ENCODE data around the gene SYTL3. TPM values are rescaled to one million over a fixed set of nuclear protein-coding genes. Genes with fewer than 3 reads are reported as not detected.

SYTL3 gene
- total and polyA plus RNA-seq, 10 of the 15 experiments (the other 5 are each of a cell fraction or from before 2014, with no cell fraction given): 3.3 to 12.1 (median 6.9) TPM

DNA sequence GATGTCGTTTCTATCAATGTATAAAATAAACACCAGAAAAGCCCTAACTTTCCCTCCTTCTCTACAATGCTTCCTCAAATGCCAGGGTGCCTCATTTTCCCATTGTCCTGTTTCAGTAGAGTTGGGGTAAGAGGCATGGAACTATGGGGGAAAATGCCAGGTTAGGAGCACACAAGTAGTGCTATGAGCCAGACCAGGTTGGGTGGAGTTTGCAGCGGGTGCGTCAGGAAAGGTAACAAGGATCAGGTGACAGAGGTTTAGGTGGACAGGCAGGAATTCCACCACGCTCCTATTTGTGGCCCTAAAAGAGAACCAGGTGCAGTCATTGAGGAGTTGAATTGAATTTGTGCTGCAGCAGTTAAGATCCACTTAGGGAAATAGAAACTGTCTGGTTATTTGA is 36.5 kb downstream of the SYTL3 start:
- H3K4me2 ChIP-seq (ENCODE audit: control insufficient read depth, insufficient read depth): peak overlapping the region; percentile 63
- ChIA-PET SMC1A (ENCODE audit: uncharacterized antibody, unreplicated experiment) (no interaction called here), POLR2A (no interaction called here), CTCF (interaction anchor here (1.2 to 2.8 kb wide), 2 partner anchors 27 to 472 kb away, joined by 3 to 14 read pairs; no protein-coding TSS in a partner anchor), RAD21 (ENCODE audit: unreplicated experiment) (no interaction called here)
- no peak for FAIRE-seq
- peaks cover 13% of the 10 kb centered on the region for H3K4me1 ChIP-seq (ENCODE audit: control insufficient read depth, insufficient read depth, low read length)
- no peak for DNase-seq (ENCODE audit: low read depth, low spot score)
- no peak overlapping the region for H2AFZ ChIP-seq (ENCODE audit: control insufficient read depth, low read depth, low read length)
- ATAC-seq: no peak
- H3K27ac ChIP-seq (ENCODE audit: control insufficient read depth, insufficient read depth): no peak overlapping the region
- WGBS (ENCODE audit: insufficient coverage, insufficient replicate concordance, low lambda C conversion rate, missing lambda C conversion rate): 62% methylated on average over 4 of the region's 4 CpGs
- no peak overlapping the region for H3K9ac ChIP-seq (ENCODE audit: control insufficient read depth, insufficient read depth, low read length)
- no peaks in the 10 kb centered on the region for H3K27me3 ChIP-seq (replicated peaks in 1 of 2; ENCODE audit: control insufficient read depth in 2 of 2, insufficient read depth in 2 of 2, low read length in 1 of 2)
- in situ Hi-C loops (cut with MboI) (no loop called here), intact Hi-C loops (cut with micrococcal nuclease; ENCODE audit: unreplicated experiment) (no loop called here)
- H3K36me3 ChIP-seq (ENCODE audit: control insufficient read depth in 2 of 2, insufficient read depth in 2 of 2, low read length in 1 of 2): no peaks in the 10 kb centered on the region
- no peaks in the 10 kb centered on the region for H4K20me1 ChIP-seq (ENCODE audit: control insufficient read depth, insufficient read depth)
- no peak overlapping the region for H3K4me3 ChIP-seq
- no TSS peak for BruUV-seq (replicated peaks)
- H3K79me2 ChIP-seq (ENCODE audit: control insufficient read depth, insufficient read depth, low read length): no peaks in the 10 kb centered on the region
- TF ChIP-seq EP300 (IDR thresholded peaks at IDR 0.05; ENCODE audit: borderline replicate concordance in 1 of 2, control insufficient read depth in 1 of 2, low read depth in 2 of 2, low read length in 2 of 2): no peak
- TF ChIP-seq PAX8 (IDR thresholded peaks at IDR 0.05): no peak
- TF ChIP-seq, protein P1, sequence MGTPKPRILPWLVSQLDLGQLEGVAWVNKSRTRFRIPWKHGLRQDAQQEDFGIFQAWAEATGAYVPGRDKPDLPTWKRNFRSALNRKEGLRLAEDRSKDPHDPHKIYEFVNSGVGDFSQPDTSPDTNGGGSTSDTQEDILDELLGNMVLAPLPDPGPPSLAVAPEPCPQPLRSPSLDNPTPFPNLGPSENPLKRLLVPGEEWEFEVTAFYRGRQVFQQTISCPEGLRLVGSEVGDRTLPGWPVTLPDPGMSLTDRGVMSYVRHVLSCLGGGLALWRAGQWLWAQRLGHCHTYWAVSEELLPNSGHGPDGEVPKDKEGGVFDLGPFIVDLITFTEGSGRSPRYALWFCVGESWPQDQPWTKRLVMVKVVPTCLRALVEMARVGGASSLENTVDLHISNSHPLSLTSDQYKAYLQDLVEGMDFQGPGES (IDR thresholded peaks at IDR 0.05): no peak
- TF ChIP-seq BHLHE40 (IDR thresholded peaks at IDR 0.05; ENCODE audit: borderline replicate concordance in 1 of 2, low read depth in 2 of 2, low read length in 1 of 2): no peak
- TF ChIP-seq, protein P2, sequence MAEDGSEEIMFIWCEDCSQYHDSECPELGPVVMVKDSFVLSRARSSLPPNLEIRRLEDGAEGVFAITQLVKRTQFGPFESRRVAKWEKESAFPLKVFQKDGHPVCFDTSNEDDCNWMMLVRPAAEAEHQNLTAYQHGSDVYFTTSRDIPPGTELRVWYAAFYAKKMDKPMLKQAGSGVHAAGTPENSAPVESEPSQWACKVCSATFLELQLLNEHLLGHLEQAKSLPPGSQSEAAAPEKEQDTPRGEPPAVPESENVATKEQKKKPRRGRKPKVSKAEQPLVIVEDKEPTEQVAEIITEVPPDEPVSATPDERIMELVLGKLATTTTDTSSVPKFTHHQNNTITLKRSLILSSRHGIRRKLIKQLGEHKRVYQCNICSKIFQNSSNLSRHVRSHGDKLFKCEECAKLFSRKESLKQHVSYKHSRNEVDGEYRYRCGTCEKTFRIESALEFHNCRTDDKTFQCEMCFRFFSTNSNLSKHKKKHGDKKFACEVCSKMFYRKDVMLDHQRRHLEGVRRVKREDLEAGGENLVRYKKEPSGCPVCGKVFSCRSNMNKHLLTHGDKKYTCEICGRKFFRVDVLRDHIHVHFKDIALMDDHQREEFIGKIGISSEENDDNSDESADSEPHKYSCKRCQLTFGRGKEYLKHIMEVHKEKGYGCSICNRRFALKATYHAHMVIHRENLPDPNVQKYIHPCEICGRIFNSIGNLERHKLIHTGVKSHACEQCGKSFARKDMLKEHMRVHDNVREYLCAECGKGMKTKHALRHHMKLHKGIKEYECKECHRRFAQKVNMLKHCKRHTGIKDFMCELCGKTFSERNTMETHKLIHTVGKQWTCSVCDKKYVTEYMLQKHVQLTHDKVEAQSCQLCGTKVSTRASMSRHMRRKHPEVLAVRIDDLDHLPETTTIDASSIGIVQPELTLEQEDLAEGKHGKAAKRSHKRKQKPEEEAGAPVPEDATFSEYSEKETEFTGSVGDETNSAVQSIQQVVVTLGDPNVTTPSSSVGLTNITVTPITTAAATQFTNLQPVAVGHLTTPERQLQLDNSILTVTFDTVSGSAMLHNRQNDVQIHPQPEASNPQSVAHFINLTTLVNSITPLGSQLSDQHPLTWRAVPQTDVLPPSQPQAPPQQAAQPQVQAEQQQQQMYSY (CRISPR knock-in tag; IDR thresholded peaks at IDR 0.05): no peak
- no peak for TF ChIP-seq YY1 (IDR thresholded peaks at IDR 0.05; ENCODE audit: low read depth, low read length)
- no peak for TF ChIP-seq KDM1A (IDR thresholded peaks at IDR 0.05; ENCODE audit: borderline replicate concordance)
- TF ChIP-seq RFX5 (IDR thresholded peaks at IDR 0.05; ENCODE audit: low read depth, low read length): no peak
- no peak for TF ChIP-seq RAD21 (IDR thresholded peaks at IDR 0.05; ENCODE audit: insufficient read depth, low read depth, low read length)
- TF ChIP-seq, protein P3, sequence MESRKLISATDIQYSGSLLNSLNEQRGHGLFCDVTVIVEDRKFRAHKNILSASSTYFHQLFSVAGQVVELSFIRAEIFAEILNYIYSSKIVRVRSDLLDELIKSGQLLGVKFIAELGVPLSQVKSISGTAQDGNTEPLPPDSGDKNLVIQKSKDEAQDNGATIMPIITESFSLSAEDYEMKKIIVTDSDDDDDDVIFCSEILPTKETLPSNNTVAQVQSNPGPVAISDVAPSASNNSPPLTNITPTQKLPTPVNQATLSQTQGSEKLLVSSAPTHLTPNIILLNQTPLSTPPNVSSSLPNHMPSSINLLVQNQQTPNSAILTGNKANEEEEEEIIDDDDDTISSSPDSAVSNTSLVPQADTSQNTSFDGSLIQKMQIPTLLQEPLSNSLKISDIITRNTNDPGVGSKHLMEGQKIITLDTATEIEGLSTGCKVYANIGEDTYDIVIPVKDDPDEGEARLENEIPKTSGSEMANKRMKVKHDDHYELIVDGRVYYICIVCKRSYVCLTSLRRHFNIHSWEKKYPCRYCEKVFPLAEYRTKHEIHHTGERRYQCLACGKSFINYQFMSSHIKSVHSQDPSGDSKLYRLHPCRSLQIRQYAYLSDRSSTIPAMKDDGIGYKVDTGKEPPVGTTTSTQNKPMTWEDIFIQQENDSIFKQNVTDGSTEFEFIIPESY (IDR thresholded peaks at IDR 0.05): no peak
- no peak for TF ChIP-seq ZZZ3 (IDR thresholded peaks at IDR 0.05; ENCODE audit: control insufficient read depth, insufficient read length, low read depth)
- TF ChIP-seq ZSCAN29 (IDR thresholded peaks at IDR 0.05): no peak
- TF ChIP-seq SREBF1 (IDR thresholded peaks at IDR 0.05; ENCODE audit: low read length): no peak
- no peak for TF ChIP-seq FOXM1 (IDR thresholded peaks at IDR 0.05; ENCODE audit: low read depth, low read length)
- TF ChIP-seq MXI1 (IDR thresholded peaks at IDR 0.05; ENCODE audit: low read depth, low read length): no peak
- no peaks in the 10 kb centered on the region; the same call in 2 of the 3 replicates for H3K9me3 ChIP-seq (replicated peaks; ENCODE audit: control insufficient read depth, insufficient read depth, low read length)

Measured in GM12878 (cell line).